Measurements from ENCODE around the gene RNF175. TPM values are rescaled to one million over a fixed set of nuclear protein-coding genes. Genes with fewer than 3 reads are reported as not detected.

RNF175 gene
- total RNA-seq = not detected

GRCh38 chr4:153759407-153760316, at the start of gene RNF175:
TSS of gene RNF175 (minus strand) at chr4:153760024. CDS start at chr4:153759862, 162 bp downstream.
- TF ChIP-seq, protein P1, sequence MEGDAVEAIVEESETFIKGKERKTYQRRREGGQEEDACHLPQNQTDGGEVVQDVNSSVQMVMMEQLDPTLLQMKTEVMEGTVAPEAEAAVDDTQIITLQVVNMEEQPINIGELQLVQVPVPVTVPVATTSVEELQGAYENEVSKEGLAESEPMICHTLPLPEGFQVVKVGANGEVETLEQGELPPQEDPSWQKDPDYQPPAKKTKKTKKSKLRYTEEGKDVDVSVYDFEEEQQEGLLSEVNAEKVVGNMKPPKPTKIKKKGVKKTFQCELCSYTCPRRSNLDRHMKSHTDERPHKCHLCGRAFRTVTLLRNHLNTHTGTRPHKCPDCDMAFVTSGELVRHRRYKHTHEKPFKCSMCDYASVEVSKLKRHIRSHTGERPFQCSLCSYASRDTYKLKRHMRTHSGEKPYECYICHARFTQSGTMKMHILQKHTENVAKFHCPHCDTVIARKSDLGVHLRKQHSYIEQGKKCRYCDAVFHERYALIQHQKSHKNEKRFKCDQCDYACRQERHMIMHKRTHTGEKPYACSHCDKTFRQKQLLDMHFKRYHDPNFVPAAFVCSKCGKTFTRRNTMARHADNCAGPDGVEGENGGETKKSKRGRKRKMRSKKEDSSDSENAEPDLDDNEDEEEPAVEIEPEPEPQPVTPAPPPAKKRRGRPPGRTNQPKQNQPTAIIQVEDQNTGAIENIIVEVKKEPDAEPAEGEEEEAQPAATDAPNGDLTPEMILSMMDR (IDR thresholded peaks at IDR 0.05; ENCODE audit: low read depth) = no peak

DNA sequence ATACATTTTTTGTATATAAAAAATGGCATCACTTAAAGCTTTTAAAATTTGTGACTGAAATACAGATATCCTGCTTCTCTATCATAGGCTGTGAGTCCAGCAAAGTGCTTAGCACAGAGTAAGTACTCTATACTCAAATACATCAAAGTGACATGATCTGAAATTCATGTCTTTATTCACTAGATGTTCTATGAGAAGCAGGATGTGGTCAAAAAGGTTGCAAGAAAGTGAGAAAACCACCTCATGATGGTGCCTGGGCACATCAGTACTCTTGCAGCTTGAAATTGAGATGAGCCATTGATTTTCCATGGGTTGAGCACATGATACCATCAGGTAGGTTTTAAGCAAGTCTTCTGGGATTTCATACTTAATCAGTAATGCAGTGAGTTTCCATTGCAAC, 49.5 kb upstream of the RNF175 start:
- TF ChIP-seq, protein P1 (IDR thresholded peaks at IDR 0.05; ENCODE audit: low read depth) = no peak

GRCh38 chr4:153808175-153808574, 48.4 kb upstream of the RNF175 start:
- TF ChIP-seq, protein P1 (IDR thresholded peaks at IDR 0.05; ENCODE audit: low read depth) = no peak

DNA sequence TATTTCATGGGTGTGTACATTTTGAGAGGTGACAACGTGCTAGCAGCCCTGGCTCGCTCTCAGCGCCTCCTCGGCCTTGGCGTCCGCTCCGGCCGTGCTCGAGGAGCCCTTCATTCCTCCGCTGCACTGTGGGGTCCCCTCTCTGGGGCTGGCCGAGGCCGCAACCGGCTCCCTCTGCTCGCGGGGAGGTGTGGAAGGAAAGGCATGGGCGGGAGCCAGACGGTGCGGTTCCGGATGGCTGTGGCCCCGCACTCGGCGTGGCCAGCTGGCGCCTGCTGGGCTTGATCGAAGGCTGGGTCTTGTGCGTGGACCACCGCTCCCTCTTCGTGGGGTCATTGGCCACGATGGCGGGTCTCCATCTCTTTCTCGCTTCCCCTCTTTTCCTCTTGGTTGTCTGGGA, 46.2 kb upstream of the RNF175 start:
- TF ChIP-seq, protein P1 (IDR thresholded peaks at IDR 0.05; ENCODE audit: low read depth) = no peak

DNA sequence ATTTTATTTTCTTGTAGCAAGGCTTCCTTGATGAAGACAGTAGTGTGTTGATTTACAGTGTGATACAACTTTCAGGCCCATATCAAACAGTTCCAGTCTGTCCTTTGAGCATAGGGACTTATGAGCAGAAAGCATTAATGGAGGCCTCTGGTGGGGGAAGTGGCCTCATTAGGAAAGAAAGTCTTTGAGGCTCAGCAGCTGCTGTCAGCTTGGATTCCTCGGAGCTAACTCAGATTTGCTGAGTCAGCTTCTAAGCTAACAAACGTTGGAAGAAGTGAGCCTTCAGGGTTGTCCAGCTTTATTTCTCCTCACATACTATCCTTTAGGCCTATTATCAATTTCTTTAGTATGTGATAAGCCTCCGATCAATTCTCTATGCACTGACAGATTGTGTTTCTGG, 44.9 kb upstream of the RNF175 start:
- TF ChIP-seq, protein P1 (IDR thresholded peaks at IDR 0.05; ENCODE audit: low read depth) = no peak

DNA sequence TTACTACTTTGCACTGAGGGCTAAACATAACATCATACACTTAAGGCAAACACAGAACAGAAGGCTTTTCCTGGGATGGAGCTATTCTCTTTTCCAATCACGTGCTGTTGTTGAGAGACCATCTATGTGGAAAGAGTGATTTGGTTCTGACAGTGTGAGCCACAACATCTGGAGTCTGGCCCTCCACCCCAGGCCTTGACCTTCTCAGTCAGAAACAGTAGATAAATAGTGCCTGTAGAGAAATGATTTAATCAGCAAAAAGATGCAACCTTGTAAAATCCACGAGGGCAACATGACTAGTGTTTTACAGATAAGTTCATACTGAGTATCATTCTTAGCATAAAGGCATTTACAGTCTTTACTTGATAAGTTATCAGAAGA, 39.9 kb upstream of the RNF175 start:
- TF ChIP-seq, protein P1 (IDR thresholded peaks at IDR 0.05; ENCODE audit: low read depth) = no peak

DNA sequence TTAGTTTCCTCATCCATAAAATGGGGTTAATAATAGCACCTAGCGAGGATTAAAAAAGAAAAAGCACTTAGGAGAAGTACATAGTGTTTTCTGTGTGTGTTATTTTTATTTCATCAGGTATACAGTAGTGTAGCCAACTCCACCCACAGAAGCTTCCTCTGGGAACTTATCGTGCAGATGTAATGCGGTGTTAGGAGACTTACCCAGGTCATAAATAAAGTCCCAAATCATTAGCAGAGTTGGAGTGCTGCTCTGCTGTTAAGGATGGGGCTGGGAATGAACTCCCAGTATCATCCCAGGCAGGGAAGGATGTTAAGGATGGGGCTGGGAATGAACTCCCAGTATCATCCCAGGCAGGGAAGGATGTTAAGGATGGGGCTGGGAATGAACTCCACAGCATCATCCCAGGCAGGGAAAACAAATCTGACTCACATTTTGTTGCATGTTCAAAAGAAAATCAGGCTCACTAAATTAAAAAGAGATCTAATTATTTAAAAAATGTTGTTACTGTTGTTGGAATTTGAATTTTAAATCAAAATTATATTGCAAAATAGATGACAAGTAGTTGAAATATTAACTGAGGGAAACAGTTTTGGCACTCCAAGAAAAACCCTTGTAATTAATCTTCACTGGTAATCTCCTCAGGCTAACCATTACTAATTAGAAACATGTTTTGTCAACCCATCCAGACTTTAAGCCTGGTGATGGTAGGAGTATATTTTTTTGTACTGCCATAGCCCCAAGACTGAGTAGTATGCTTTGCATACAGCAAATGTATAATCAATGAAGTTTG, 39.3 kb upstream of the RNF175 start:
- TF ChIP-seq, protein P1 (IDR thresholded peaks at IDR 0.05; ENCODE audit: low read depth) = no peak
